ENCODE results near the gene PLB1. TPM values are rescaled to one million over a fixed set of nuclear protein-coding genes. Genes with fewer than 3 reads are reported as not detected.

Gene PLB1
- total RNA-seq, 2 donors from 2014 or later = 2.1 to 3.0 TPM

DNA sequence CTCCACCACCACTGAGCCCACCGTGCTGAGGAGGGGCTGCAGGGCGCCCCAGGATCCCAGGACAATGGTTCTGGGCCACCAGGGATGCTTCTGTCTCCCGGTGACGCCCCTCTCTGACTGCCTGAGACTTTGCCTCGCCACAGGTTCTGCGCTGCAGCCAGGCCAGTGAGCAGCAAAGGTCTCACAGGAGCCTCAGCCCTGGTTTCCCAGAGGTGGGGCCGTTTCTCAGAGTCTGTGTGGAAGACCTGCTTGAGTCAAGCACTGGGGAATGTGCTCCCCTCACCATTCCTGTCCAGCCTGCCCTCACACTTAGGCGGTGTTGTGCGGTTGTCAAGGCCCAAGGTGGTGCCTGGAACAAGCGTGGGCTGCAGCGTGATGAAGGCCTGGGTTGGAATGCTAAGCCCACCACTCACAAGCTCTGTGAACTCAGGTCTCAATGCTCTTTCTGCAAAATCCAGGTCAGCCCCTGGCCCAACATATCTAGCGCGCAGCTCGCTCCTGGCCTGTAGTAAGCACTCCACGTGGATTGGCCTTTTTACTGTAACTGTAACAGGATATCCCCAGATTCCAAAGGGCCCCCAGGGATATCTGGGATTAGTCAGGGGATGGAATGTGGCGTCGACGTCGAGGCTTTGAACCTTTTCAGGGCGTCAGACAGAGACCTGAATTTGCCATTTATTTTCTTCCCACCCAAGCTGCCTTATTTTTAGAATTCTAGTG, 47.6 kb downstream of the PLB1 start:
- Histone ChIP-seq H3K36me3 (no peaks in the 10 kb centered on the region), H3K9me3 (no peaks in the 10 kb centered on the region), H3K4me3 (no peak overlapping the region), H3K4me1 (no peaks in the 10 kb centered on the region), H3K27me3 (no peaks in the 10 kb centered on the region), H3K27ac (no peak overlapping the region)
- DNase-seq (ENCODE audit: low spot score) = no peak
- TF ChIP-seq, protein P1, sequence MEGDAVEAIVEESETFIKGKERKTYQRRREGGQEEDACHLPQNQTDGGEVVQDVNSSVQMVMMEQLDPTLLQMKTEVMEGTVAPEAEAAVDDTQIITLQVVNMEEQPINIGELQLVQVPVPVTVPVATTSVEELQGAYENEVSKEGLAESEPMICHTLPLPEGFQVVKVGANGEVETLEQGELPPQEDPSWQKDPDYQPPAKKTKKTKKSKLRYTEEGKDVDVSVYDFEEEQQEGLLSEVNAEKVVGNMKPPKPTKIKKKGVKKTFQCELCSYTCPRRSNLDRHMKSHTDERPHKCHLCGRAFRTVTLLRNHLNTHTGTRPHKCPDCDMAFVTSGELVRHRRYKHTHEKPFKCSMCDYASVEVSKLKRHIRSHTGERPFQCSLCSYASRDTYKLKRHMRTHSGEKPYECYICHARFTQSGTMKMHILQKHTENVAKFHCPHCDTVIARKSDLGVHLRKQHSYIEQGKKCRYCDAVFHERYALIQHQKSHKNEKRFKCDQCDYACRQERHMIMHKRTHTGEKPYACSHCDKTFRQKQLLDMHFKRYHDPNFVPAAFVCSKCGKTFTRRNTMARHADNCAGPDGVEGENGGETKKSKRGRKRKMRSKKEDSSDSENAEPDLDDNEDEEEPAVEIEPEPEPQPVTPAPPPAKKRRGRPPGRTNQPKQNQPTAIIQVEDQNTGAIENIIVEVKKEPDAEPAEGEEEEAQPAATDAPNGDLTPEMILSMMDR (IDR thresholded peaks at IDR 0.05) = no peak

DNA sequence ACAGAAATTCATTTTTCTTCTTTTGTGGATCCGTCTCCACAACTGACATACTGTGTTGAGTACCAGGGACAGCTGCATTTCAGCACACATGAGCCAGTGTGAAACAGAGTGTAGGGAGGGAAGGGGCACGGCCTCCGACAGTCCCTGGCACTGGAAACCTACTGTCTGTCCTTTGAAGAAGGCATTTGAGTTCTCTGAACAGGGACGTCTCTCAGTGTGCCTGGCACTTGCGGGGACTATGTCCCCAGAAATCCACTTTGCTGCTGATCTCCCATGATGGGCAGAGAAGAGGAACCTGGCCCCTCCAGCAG, 48.1 kb downstream of the PLB1 start:
- no peak for DNase-seq (ENCODE audit: low spot score)
- Histone ChIP-seq H3K9me3 (no peaks in the 10 kb centered on the region), H3K4me1 (no peaks in the 10 kb centered on the region), H3K4me3 (no peak overlapping the region), H3K36me3 (no peaks in the 10 kb centered on the region), H3K27me3 (no peaks in the 10 kb centered on the region), H3K27ac (no peak overlapping the region)
- TF ChIP-seq, protein P1 (IDR thresholded peaks at IDR 0.05) = no peak

DNA sequence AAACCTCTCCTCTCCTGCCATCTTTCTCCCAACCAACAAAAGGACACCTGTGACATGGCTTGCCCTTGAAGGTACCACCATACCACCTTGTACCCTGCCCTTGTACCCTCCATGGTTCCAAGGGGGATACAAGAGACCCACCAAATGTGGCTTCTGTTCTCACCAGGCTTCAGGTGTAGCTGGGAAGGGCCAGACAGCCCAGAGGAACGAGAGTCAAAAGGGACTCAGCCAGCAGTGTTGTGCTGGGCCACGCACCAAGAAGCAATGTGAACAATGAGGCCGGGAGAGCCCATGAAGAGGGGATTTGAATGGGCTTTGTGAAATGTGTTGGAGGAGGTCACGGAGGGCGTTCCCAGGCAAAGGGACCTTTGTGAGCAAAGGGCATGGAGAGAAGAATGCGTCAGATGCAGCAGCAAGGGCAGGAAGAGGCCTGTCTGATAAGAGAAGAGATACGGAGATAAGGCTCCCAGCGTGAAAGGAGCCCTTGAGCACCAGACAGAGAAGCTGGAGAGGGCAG, 48.6 kb downstream of the PLB1 start:
- no peaks in the 10 kb centered on the region for H3K27me3 ChIP-seq
- no peaks in the 10 kb centered on the region for H3K36me3 ChIP-seq
- H3K9me3 ChIP-seq = no peaks in the 10 kb centered on the region
- DNase-seq (ENCODE audit: low spot score) = no peak
- no peak overlapping the region for H3K4me3 ChIP-seq
- TF ChIP-seq, protein P1 (IDR thresholded peaks at IDR 0.05) = no peak
- no peaks in the 10 kb centered on the region for H3K4me1 ChIP-seq
- H3K27ac ChIP-seq = no peak overlapping the region

DNA sequence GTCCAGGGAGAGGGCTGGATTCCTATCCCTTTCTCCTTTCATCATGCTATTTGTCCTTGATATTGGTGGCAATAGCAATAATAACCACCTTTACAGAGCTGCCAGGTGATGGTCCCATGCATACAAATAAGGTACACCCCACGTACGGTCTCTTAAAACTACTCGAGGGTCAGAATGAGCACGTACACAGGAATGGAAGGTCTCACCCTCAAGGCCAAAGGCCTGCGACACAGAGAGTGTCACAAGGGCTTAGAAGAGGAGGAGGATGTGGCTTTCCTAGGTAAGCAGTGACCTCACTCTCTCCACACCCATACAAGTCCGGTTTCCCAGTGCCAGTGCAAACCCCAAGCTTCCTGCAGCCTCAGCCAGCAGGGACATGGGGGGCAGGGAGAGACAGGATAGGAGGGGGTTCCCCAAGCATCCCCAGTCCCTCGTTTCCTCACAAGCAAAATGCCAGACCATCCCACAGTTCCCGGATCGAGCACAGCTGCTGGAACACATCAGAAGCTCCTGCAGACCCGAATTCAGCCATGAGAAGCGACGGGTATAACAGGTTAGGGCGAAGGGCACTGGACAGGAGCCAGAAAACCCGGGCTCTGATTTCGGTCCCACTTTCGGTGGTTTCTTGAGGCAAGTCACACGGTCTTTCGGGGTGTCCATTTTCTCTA, 49.2 kb downstream of the PLB1 start:
- H3K36me3 ChIP-seq = no peaks in the 10 kb centered on the region
- no peak overlapping the region for H3K27ac ChIP-seq

DNA sequence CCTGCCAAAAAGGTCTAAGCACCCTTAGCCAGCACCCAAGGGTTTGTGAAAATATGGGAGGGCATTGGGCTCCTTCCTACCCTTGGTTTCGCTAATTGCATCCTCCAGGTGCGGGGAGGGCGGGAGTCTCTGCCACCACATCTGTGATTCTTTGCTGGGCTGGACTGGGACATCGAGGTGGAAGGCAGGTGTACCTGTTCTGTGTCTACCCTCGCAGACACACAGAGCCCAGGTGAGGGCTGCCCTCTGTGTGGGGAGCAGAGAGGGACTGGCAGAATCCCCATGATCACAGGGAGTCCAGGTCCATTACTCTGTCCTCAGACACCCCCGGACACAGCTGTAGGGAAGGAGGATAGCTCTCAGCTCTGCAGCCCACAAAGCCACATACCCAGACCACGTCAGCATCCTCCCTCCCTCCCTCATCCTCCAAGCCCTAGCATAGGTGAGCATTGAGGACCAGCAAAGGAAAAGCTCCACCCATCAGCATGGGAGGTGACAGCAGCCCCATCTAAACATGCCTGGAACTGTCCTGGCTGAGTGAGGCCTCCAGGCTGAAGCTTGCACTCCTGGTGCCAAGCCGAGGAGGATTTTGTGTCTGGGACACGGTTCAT, 49.8 kb downstream of the PLB1 start:
- no peak overlapping the region for H3K27ac ChIP-seq
- H3K9me3 ChIP-seq = no peaks in the 10 kb centered on the region
- H3K36me3 ChIP-seq = no peaks in the 10 kb centered on the region
- no peak for DNase-seq (ENCODE audit: low spot score)
- TF ChIP-seq, protein P1 (IDR thresholded peaks at IDR 0.05) = no peak
- no peak overlapping the region for H3K4me3 ChIP-seq
- H3K27me3 ChIP-seq = no peaks in the 10 kb centered on the region
- H3K4me1 ChIP-seq = no peaks in the 10 kb centered on the region

More for the DNA sequence above, 49.2 kb downstream of the PLB1 start:
- no peak for DNase-seq (ENCODE audit: low spot score)
- no peaks in the 10 kb centered on the region for H3K9me3 ChIP-seq
- H3K4me3 ChIP-seq = no peak overlapping the region
- TF ChIP-seq, protein P1 (IDR thresholded peaks at IDR 0.05) = no peak
- H3K4me1 ChIP-seq = no peaks in the 10 kb centered on the region
- H3K27me3 ChIP-seq = no peaks in the 10 kb centered on the region

Data from right atrium auricular region (tissue), 2 donors.